A673 (cell line): ENCODE measurements around the gene SNAP91. TPM values are rescaled to one million over a fixed set of nuclear protein-coding genes. Genes with fewer than 3 reads are reported as not detected.

Experiments used
- BruUV-seq: library from RNA; stranded (reverse); fragments of 400-500 nt; replicated peaks from 2 replicates; lab custom pipeline; 2021; lab: Mats Ljungman, UMichigan
- CTCF ChIA-PET: fragments of 300-600 bp; sonication (Branson Sonifier 250); formaldehyde crosslinking; loops from one replicate; lab custom pipeline; 2022; ENCODE audit warnings: antibody characterized with exemption; lab: Charles Lee
- POLR2A ChIA-PET: fragments of 300-600 bp; sonication (Branson Sonifier 250); formaldehyde crosslinking; loops from one replicate; lab custom pipeline; 2022; ENCODE audit warnings: antibody characterized with exemption; ENCODE audit not compliant: low non-redundant PET; lab: Charles Lee
- DNase-seq: peaks from one replicate; pipeline ENCODE4 v3.0.0-alpha.2; 2015; ENCODE audit warnings: low spot score
- H3K27ac ChIP-seq: fragments of 200-600 bp; sonication (generic); 2 replicates; pipeline ENCODE4 v1.5.1; 2016; ENCODE audit warnings: mixed run types, low read depth, mild to moderate bottlenecking, mixed read lengths, antibody characterized with exemption, low read length; ENCODE audit not compliant: poor library complexity, severe bottlenecking
- H3K27me3 ChIP-seq: fragments of 200-600 bp; sonication (generic); replicated peaks from 2 replicates; pipeline ENCODE4 v1.6.1; 2017; ENCODE audit warnings: mixed run types, low read depth, mild to moderate bottlenecking, mixed read lengths, antibody characterized with exemption, low read length; ENCODE audit not compliant: insufficient read depth, poor library complexity
- H3K36me3 ChIP-seq: fragments of 200-600 bp; sonication (generic); 2 replicates; pipeline ENCODE4 v1.6.1; 2016; ENCODE audit warnings: mixed run types, mild to moderate bottlenecking, mixed read lengths, antibody characterized with exemption, low read length; ENCODE audit not compliant: insufficient read depth, poor library complexity, severe bottlenecking
- H3K4me1 ChIP-seq: fragments of 200-600 bp; sonication (generic); 2 replicates; pipeline ENCODE4 v1.6.1; 2017; ENCODE audit warnings: mixed run types, mild to moderate bottlenecking, mixed read lengths, antibody characterized with exemption, low read length; ENCODE audit not compliant: insufficient read depth, poor library complexity, severe bottlenecking
- H3K4me3 ChIP-seq: fragments of 200-600 bp; sonication (generic); 2 replicates; pipeline ENCODE4 v1.5.1; 2016; ENCODE audit warnings: low read depth, mixed run types, mild to moderate bottlenecking, mixed read lengths, low read length; ENCODE audit not compliant: poor library complexity, severe bottlenecking
- H3K9me3 ChIP-seq: fragments of 200-600 bp; sonication (generic); 2 replicates; pipeline ENCODE4 v1.6.1; 2016; ENCODE audit warnings: mixed run types, low read depth, mild to moderate bottlenecking, mixed read lengths, antibody characterized with exemption, low read length; ENCODE audit not compliant: poor library complexity, severe bottlenecking
- EZH2 ChIP-seq: fragments of 200-600 bp; sonication (generic); IDR thresholded peaks from 2 replicates; pipeline ENCODE4 v1.6.1; 2017; ENCODE audit warnings: borderline replicate concordance, low read depth, mild to moderate bottlenecking, mixed read lengths, antibody characterized with exemption, low read length; ENCODE audit not compliant: poor library complexity, severe bottlenecking
- intact Hi-C: fragments of 100-400 bp; cut with micrococcal nuclease; formaldehyde crosslinking; loops from one replicate; pipeline ENCODE4 v1.10.0; 2022; ENCODE audit not compliant: unreplicated experiment
- total RNA-seq: library from RNA; stranded (reverse); gene quantifications from 2 replicates; pipeline ENCODE4 v1.2.3, GENCODE V29; 2021
- TF ChIP-seq, protein P1 (sequence below): fragments of 300-800, 200-600 bp; sonication (generic); conservative IDR thresholded peaks from 2 replicates; pipeline ENCODE4 v1.5.1; 2017; ENCODE audit warnings: low read depth, mild to moderate bottlenecking, antibody characterized with exemption, low read length, moderate library complexity, mixed read lengths

SNAP91 gene
- total RNA-seq, 1 experiment from 2014 or later, result 0.62 TPM

DNA sequence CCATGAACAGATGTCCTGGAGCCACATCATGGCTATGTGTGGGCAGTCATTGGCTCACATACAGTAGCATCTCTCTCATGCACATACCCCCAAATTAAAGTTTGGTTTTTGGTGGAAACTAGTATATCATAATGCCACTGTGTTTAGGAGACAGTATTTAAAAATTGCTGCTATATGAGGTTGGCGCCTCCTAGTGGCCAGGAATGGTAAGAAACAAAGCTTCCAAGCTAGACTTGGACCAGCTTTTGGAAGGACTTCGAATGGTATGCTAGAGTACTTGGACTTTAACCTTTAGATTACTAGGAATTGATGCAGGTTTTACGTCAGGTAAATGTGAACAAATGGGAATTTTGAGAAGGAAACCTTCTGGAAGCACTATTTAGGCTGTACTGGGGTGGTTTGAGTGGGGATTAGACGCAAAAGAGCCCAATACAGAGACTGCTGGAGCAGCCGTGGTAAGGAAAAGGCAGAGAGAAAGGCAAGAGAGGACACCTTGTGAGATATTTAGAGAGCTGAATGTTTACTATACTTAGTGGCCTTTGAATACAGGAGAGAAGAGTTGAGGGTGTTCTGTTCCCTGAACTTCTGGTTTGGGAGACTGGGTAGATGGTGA is 172.8 kb downstream of the SNAP91 start:
- CTCF ChIA-PET, result interaction anchor here (0.6 to 1.0 kb wide), 9 partner anchors 9 to 1276 kb away, joined by 3 to 7 read pairs (median 3); partner anchors contain the start of gene DOP1A
- intact Hi-C loops, result no loop called here
- H3K4me1 ChIP-seq, result no peaks in the 10 kb centered on the region

DNA sequence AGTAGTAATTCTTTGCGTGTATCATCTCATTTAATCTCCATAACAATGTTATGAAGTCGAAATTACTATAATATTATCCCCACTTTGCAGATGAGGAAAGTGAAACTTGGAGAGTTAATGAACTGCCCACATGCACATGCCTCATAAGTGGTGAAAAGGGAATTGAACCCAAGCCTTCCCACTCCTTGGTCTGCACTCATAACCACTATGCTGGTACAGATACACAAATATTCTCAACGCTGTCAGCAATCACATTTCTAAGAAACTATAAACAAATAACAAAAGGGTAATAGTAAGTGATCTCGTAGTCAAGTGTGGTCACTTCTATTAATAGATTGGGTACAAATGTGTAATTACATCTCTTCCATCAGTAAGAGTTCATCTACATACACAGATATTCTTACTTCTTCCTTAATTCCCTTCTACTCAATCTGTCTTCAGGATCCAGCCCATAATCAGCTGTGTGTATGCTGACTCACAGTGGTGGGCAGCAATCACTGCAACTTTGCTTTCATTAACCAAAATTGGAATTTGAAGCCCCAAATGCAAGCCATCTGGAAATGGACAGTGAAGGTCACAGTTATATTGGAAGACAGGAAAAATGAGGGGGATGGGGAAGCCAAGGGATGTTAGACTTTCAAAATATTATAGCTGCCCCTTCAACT is 190.0 kb downstream of the SNAP91 start:
- ChIA-PET CTCF (interaction anchor here (0.6 to 1.5 kb wide), 4 partner anchors 17 to 451 kb away, joined by 3 to 4 read pairs (median 3); partner anchors contain the start of gene DOP1A), POLR2A (no interaction called here)
- BruUV-seq, result no TSS peak
- H3K9me3 ChIP-seq, result no peaks in the 10 kb centered on the region
- H3K27me3 ChIP-seq, result no peaks in the 10 kb centered on the region
- H3K4me3 ChIP-seq, result no peak overlapping the region
- DNase-seq, result peak; percentile 67
- H3K27ac ChIP-seq, result no peak overlapping the region
- intact Hi-C loops, result loop anchor here (10.0 kb wide), 1 partner anchor 1264 kb away; no protein-coding TSS in a partner anchor
- peaks cover 18% of the 10 kb centered on the region for H3K36me3 ChIP-seq
- H3K4me1 ChIP-seq, result peaks cover 44% of the 10 kb centered on the region
- TF ChIP-seq, protein P1, sequence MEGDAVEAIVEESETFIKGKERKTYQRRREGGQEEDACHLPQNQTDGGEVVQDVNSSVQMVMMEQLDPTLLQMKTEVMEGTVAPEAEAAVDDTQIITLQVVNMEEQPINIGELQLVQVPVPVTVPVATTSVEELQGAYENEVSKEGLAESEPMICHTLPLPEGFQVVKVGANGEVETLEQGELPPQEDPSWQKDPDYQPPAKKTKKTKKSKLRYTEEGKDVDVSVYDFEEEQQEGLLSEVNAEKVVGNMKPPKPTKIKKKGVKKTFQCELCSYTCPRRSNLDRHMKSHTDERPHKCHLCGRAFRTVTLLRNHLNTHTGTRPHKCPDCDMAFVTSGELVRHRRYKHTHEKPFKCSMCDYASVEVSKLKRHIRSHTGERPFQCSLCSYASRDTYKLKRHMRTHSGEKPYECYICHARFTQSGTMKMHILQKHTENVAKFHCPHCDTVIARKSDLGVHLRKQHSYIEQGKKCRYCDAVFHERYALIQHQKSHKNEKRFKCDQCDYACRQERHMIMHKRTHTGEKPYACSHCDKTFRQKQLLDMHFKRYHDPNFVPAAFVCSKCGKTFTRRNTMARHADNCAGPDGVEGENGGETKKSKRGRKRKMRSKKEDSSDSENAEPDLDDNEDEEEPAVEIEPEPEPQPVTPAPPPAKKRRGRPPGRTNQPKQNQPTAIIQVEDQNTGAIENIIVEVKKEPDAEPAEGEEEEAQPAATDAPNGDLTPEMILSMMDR, result peak; percentile 71
- no peak for TF ChIP-seq EZH2

More for the DNA sequence above, 172.8 kb downstream of the SNAP91 start:
- Histone ChIP-seq H3K27me3 (no peaks in the 10 kb centered on the region), H3K4me3 (no peak overlapping the region), H3K36me3 (no peaks in the 10 kb centered on the region), H3K27ac (no peak overlapping the region), H3K9me3 (no peaks in the 10 kb centered on the region)
- peak; percentile 76 for DNase-seq
- TF ChIP-seq, protein P1, result peak; percentile 97
- TF ChIP-seq EZH2, result no peak
- POLR2A ChIA-PET, result no interaction called here
- BruUV-seq, result no TSS peak

DNA sequence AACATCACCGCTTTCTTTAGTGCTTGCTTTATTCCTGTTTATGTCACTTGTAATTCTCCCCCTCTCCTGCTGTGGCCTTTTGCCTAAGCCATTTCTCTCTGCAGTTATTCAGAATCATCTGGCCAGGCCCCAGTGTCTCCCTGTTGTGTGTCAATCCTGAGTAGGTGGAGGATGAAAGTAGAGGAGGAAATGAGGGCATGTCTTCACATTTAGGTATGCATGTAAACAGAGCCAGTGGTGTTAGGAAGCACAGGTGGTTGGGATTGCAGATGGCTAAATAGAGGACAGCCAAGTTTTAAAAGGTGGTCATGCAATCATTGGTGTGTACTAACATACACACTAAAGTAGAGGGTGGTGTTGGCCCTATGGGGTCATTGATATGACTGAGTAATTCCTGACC is 191.4 kb downstream of the SNAP91 start:
- Histone ChIP-seq H3K4me3 (peak overlapping the region; percentile 3), H3K27me3 (no peaks in the 10 kb centered on the region), H3K4me1 (peaks cover 44% of the 10 kb centered on the region), H3K9me3 (no peaks in the 10 kb centered on the region), H3K27ac (peak overlapping the region; percentile 10), H3K36me3 (peaks cover 3% of the 10 kb centered on the region)
- BruUV-seq, result no TSS peak
- POLR2A ChIA-PET, result no interaction called here
- peak; percentile 36 for DNase-seq
- CTCF ChIA-PET, result no interaction called here
- intact Hi-C loops, result loop anchor here (10.0 kb wide), 1 partner anchor 1263 kb away; no protein-coding TSS in a partner anchor
- no peak for TF ChIP-seq EZH2
- TF ChIP-seq, protein P1, result 0 out of 2 replicates have a peak, but pooled peaks have one; percentile 17
